NCI-H2227 treated with DMSO at 0.1 percent for 48 hours (cell line): ENCODE measurements around the gene MRPS18A.
"Not testable (repeated sequence)": the region's sequence is repeated elsewhere in the genome, so short reads cannot be mapped to it uniquely, and the experiment has no call there.

ENCODE experiments used
- DNase-seq: peaks from one replicate; lab custom pipeline; 2025; lab: John Stamatoyannopoulos, UW

MRPS18A gene

GRCh38 chr6:43635387-43636307 lies 51.9 kb downstream of the MRPS18A start, which contains the start of gene MAD2L1BP:
Gene MAD2L1BP (plus strand): TSS chr6:43635840. CDS start chr6:43635876, 36 bp downstream.
- DNase-seq: peak; percentile 62

- DNase-seq: no peak
These were observed 52.8 kb downstream of the MRPS18A start for GRCh38 chr6:43634702-43635303.

- not testable (repeated sequence) for DNase-seq
These were observed 54.6 kb downstream of the MRPS18A start for GRCh38 chr6:43633002-43633401.

GRCh38 chr6:43630980-43631619 lies 56.5 kb downstream of the MRPS18A start:
- no peak for DNase-seq

- peak; percentile 87 for DNase-seq
These were observed 57.9 kb downstream of the MRPS18A start for GRCh38 chr6:43629505-43630300.

- peak; percentile 89 for DNase-seq
These were observed 58.5 kb downstream of the MRPS18A start, which contains the start of gene GTPBP2 for GRCh38 chr6:43629104-43629504. Gene GTPBP2 (minus strand): TSS chr6:43629264. CDS start chr6:43629162, 102 bp downstream.

GRCh38 chr6:43628393-43629103 lies 59.0 kb downstream of the MRPS18A start:
- no peak for DNase-seq

GRCh38 chr6:43627008-43627825 lies 60.4 kb downstream of the MRPS18A start:
- no peak for DNase-seq

- no peak for DNase-seq
These were observed 62.1 kb downstream of the MRPS18A start for GRCh38 chr6:43625393-43625992.

GRCh38 chr6:43624786-43625288 lies 62.8 kb downstream of the MRPS18A start:
- no peak for DNase-seq

- no peak for DNase-seq
These were observed 63.5 kb downstream of the MRPS18A start for GRCh38 chr6:43623880-43624785.

GRCh38 chr6:43622541-43622940 lies 65.0 kb downstream of the MRPS18A start:
- DNase-seq: no peak

- no peak for DNase-seq
These were observed 65.8 kb downstream of the MRPS18A start for GRCh38 chr6:43621836-43622180.
